KOPT-K1 (cell line): ENCODE measurements around the gene ZDHHC14.
A peak's percentile ranks its signal among the peaks of the same experiment; 100 is the strongest.
"Not testable (repeated sequence)": the region's sequence is repeated elsewhere in the genome, so short reads cannot be mapped to it uniquely, and the experiment has no call there.

Experiments
- H3K27ac ChIP-seq: fragments of 200-600 bp; sonication (generic); 2 replicates; pipeline ENCODE4 v1.5.1; 2016; ENCODE audit warnings: antibody characterized with exemption, mild to moderate bottlenecking, low read depth, low read length; ENCODE audit not compliant: poor library complexity, severe bottlenecking
- H3K36me3 ChIP-seq: fragments of 200-600 bp; sonication (generic); 2 replicates; pipeline ENCODE4 v1.5.1; 2017; ENCODE audit warnings: antibody characterized with exemption, mild to moderate bottlenecking, low read length, moderate library complexity; ENCODE audit not compliant: insufficient read depth
- H3K9me3 ChIP-seq: fragments of 200-600 bp; sonication (generic); 2 replicates; pipeline ENCODE4 v1.5.1; 2017; ENCODE audit warnings: antibody characterized with exemption, low read length, mild to moderate bottlenecking; ENCODE audit not compliant: insufficient read depth, poor library complexity, severe bottlenecking

Gene ZDHHC14

DNA sequence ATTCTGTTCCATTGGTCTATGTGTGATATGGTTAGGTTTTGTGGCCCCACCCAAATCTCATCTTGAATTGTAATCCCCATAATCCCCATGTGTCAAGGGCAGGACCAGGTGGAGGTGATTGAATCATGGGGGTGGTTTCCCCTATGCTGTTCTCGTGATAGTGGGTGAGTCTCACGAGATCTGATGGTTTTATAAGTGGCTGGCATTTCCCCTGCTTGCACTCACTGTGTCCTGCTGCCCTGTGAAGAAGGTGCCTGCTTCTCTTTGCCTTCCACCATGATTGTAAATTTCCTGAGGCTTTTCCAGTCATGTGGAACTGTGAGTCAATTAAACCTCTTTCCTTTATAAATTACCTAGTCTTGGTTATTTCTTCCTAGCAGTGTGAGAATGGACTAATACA, 197.5 kb downstream of the ZDHHC14 start:
- not testable (repeated sequence) for H3K9me3 ChIP-seq, H3K27ac ChIP-seq, H3K36me3 ChIP-seq

DNA sequence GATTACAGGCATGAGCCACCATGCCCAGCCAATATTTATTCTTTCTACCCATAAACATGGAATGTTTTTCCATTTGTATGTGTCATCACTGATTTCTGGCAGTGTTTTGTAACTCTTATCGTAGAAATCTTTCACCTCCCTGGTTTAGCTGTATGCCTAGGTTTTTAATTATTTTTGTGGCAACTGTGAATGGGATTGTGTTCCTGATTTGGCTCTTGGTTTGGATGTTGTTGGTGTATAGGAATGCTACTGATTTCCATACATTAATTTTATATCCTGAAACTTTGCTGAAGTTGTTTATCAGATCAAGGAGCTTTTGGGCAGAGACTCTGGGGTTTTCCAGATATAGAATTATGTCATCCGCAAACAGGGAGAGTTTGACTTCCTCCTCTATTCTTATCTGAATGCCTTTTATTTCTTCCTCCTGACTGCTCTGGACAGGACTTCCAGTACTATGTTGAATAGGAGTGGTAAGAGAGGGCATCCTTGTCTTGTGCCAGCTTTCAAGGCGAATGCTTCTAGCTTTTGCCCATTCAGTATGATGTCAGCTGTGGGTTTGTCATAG, 198.6 kb downstream of the ZDHHC14 start:
- H3K9me3 ChIP-seq = peaks cover 8% of the 10 kb centered on the region
- no peaks in the 10 kb centered on the region for H3K36me3 ChIP-seq
- H3K27ac ChIP-seq = no peak overlapping the region

DNA sequence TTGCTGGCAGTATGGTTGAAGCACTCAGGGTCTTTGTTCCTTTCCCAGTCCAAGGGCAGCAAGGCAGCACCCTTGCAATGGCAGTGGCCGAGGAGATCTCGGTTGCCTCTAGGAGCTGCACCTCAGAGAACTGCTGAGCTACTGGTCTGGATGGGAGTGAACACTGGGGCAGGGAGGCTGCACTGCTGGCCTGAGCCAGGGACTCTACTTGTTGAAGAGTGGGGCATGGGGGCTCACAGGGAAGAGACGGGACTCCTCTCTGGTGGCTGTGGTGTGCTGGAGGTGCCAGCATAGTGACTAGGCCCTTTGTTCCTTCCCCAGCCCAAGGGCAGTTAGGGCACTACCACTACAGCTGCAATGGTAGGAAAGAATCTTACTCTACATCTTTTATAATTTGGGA, 203.0 kb downstream of the ZDHHC14 start:
- Histone ChIP-seq H3K9me3 (peaks cover 8% of the 10 kb centered on the region), H3K27ac (no peak overlapping the region)

DNA sequence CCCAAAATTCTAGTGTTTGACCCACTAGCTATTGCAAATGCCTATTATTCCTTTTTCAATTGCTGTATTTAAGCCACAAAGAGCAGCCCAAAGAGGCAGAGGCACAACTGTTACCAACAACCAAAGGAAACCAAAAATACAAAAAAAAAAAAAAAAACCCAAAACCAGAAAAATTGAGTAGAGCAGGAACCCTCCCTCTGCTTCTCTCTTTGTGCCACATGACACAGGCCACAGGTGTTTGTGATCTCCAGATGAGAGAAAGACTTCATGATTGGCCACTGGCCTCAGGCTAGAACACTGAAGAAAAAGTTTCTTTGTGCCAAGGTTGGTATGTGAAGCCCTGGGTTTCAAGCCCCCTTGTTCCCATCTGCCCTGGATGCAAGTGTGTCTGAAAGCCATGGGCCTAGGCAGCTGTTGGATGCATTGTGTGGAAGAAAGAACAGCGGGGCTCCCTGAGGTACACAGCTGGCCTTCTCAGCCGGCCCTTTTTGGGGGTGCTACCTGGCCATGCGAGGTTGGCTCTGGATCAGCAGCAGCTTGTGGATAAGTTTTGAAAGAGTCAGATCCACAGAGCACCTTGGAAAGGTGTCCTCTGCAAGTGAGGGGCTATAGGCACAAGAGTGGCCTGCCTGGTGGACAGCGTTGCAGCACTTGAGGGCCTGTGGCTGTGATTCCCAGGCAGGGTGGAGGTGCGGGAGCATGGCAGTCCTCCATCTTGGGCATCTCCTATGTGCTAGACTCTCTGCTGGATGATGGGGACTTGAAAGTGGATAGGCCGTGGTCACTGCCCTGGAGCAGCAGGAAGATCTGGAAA, 204.5 kb downstream of the ZDHHC14 start:
- peak overlapping the region; percentile 1 for H3K27ac ChIP-seq
- H3K36me3 ChIP-seq = no peaks in the 10 kb centered on the region
- peaks cover 19% of the 10 kb centered on the region for H3K9me3 ChIP-seq

More for the DNA sequence above, 203.0 kb downstream of the ZDHHC14 start:
- no peaks in the 10 kb centered on the region for H3K36me3 ChIP-seq

DNA sequence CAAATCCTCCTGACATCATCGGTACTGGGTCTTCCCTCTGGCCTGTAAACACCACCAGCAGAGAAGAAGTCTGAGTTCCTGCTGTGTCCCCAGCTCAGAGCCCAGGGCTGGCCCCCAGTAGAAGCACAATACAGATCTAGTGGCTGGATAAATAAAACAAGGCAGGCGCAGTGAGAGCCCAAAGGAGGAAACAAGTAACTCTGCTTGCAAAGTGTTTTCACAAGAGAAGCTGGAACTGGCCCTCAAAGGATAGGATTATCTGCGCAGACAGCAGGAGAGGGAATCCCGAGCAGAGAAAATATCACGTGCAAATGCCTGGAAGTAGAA, 205.1 kb downstream of the ZDHHC14 start:
- peaks cover 25% of the 10 kb centered on the region for H3K9me3 ChIP-seq
- no peaks in the 10 kb centered on the region for H3K36me3 ChIP-seq
- H3K27ac ChIP-seq = no peak overlapping the region

DNA sequence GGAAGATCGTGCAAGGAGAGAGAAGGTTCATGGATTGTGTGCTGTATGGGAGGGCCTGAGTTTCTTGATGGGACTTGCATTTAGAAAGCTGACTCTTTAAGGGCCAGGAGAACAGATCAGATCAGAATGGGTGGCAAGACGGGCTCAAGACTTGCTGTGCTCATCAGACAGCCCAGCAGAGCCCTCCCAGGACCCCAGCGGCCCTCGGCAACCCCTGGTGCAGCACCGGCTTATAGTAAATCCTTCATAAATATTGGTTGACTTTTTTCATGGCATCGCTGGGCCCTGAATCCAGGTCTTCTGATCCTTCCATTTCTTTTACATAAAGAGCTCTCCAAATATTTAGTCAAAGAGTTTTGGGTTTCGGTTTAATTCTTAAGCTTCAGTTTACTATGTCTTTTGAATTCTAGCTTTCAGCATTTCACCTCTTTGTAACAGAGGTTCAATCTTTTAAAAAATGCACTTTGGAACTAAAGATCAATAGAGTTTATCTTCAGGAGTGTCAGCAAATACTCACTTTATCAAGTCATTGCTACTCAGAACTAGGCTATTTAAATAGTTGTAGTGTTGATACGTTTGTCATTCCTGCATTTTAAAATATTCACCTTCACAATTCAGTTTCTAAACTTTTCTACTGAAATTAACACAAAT, 205.6 kb downstream of the ZDHHC14 start:
- no peak overlapping the region for H3K27ac ChIP-seq
- no peaks in the 10 kb centered on the region for H3K36me3 ChIP-seq
- H3K9me3 ChIP-seq = peaks cover 31% of the 10 kb centered on the region

DNA sequence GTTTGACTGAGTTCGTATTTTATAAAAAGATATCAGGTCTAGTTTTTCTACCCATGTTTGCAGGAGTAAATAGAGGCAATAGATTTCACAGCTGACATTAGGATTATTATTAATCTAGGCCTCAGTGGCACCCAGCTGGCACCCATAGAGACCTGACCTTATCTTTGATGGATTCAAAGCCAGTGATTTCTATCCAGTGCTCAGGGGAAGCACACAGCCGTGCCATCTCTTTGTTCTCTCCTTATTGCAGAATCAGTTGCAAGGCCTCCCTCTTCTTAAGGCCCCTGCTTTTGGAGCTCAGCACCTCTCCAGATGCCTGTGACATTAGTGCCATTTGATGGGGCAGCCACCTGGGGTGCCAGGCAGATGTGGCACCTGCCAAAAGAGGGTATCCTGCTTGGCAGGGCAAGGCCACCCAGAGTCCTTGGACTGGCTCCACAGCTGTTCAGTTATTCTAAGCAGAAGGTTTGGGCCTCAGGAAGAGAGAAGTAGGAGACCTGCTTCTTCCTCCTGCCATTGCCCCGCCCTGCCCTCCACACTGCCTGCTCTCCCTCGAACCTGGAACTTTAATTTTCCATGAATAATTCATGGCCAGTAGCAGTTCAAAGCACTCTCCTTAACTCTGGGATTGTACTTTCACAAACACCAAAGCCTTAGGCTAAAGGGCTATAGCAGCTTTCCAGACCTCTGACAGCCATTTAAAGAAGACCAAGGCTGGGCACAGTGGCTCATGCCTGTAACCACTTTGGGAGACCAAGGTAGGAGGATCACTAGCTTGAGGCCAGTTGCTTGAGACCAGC, 206.3 kb downstream of the ZDHHC14 start:
- H3K27ac ChIP-seq = no peak overlapping the region
- peaks cover 30% of the 10 kb centered on the region for H3K9me3 ChIP-seq
- no peaks in the 10 kb centered on the region for H3K36me3 ChIP-seq

DNA sequence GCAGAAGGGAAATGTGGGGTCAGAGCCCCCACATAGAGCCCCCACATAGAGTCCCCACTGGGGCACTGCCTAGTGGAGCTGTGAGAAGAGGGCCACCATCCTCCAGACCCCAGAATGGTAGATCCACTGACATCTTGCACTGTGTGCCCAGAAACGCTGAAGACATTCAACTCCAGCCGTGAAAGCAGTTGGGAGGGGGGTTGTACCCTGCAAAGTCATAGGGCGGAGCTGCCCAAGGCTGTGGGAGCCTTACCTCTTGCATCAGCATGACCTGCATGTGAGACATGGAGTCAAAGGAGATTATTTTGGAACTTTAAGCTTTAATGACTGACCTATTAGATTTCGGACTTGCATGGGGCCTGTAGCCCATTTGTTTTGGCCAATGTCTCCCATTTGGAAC, 209.7 kb downstream of the ZDHHC14 start:
- not testable (repeated sequence) for H3K36me3 ChIP-seq, H3K27ac ChIP-seq
- peaks cover 28% of the 10 kb centered on the region for H3K9me3 ChIP-seq

DNA sequence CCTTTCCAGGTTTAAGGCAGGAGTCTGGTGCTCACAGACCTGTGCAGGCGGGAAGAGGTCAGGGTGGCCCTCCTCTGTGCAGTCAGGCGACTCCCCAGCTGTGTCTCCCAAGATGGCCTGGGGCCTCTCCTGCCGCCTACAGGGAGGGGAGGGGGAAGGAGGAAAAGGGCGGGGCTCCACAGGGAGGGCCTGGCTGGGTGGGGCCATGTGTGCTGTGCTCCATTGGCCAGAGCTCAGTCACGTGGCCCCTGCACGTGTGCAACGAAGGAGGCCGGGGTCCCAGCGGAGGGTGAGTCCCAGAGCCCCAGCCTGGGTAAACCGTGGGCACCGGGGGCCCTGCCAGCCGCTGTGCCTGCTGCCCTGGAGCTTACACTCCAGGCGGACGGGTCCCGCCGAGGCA, 211.6 kb downstream of the ZDHHC14 start:
- peaks cover 28% of the 10 kb centered on the region for H3K9me3 ChIP-seq
- no peak overlapping the region for H3K27ac ChIP-seq
- H3K36me3 ChIP-seq = no peaks in the 10 kb centered on the region

DNA sequence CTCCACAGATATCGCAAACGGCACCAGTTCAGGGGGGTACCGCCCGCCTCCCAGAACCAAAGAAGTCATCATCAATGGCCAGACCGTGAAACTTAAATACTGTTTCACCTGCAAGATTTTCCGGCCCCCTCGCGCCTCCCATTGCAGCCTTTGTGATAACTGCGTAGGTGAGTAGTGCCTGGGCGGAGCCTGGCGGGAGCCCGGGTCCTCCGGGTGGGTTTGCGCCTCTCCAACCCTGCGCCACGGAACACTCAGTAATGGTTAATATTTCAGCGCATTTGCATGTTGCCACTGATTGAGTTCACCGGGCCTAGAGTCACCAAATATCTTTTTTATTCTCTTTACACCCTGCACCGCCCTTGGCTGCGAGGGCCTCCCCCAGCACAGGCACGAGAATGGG, 212.0 kb downstream of the ZDHHC14 start:
- Histone ChIP-seq H3K9me3 (peaks cover 28% of the 10 kb centered on the region), H3K27ac (no peak overlapping the region), H3K36me3 (no peaks in the 10 kb centered on the region)

DNA sequence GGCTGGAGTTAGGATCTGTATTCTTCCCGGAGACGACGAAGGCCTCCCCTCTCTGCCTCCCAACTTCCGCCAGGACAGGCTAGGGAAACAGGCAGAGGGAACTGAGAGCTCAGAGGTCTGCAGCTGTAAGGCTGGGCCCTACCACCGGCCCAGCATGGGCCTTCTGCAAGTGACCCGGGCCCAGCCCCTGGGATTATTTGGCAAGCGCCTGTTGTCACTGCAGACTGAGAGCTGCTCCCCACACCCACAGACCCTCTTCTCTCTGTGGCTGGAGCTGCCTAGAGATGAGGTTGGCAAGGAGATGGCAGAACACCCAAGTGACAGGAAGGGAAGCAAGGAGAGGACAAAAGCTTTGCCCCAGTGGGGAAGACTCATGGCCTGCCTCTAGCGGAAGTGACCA, 212.6 kb downstream of the ZDHHC14 start:
- no peak overlapping the region for H3K27ac ChIP-seq
- H3K36me3 ChIP-seq = no peaks in the 10 kb centered on the region
- H3K9me3 ChIP-seq = peaks cover 28% of the 10 kb centered on the region

DNA sequence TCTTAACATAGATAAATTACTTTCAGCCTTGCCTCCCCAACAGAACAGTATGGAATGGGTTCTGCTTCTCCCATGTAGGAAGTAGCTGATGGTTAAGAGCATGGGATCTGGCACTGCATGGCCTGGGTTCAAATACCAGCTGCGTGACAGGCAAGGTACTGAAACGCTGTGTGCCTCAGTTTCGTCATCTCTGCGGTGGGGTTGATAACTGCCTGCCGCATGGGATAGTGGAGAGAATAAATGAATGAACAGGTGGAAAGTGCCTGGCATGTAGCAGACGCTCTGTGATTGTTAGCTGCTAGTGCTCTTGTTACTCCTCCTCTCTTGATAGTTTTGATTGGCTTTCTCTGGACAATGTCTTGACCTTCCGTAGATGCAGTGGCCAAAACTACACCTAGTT, 213.3 kb downstream of the ZDHHC14 start:
- no peak overlapping the region for H3K27ac ChIP-seq
- no peaks in the 10 kb centered on the region for H3K36me3 ChIP-seq
- peaks cover 25% of the 10 kb centered on the region for H3K9me3 ChIP-seq

DNA sequence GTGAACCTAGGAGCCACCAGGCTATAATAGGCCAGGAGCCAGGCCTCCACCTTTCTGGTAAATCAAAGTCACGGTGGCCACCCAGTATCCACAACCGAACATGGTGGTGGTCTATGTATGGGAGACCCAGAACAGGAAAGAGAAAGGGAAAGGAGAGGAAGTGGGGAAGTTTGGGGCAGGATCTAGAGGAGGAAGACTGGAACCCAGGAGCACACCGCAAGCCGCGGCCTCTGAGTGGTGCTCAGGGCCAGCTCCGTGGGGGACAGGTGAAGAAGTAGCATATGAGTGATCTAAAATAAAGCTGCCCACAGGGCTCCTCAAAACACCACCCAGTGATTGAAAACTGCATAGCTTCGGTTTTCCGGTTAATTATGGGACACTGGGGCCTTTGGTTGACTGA, 214.8 kb downstream of the ZDHHC14 start:
- Histone ChIP-seq H3K27ac (no peak overlapping the region), H3K36me3 (no peaks in the 10 kb centered on the region), H3K9me3 (peaks cover 10% of the 10 kb centered on the region)

DNA sequence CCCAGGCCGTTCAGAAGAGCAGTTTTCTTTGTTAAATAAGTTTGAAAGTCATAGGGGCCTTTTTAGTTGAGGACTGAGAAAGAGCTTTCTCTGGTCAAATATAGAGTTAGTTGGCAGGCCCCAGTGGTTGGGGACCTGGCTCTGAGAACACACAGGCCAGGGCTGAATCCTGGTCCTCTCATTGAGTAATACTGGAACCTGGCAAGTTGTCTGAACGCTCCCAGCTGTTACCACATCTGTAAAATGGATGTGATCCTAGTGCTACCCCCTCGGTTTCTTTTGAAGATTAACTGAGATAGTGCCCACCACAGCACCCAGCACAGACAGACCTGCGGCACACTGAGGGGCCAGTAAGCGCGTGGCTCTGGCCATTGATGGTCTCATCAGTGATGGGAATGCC, 215.5 kb downstream of the ZDHHC14 start:
- peaks cover 3% of the 10 kb centered on the region for H3K9me3 ChIP-seq
- H3K27ac ChIP-seq = no peak overlapping the region
- H3K36me3 ChIP-seq = no peaks in the 10 kb centered on the region

DNA sequence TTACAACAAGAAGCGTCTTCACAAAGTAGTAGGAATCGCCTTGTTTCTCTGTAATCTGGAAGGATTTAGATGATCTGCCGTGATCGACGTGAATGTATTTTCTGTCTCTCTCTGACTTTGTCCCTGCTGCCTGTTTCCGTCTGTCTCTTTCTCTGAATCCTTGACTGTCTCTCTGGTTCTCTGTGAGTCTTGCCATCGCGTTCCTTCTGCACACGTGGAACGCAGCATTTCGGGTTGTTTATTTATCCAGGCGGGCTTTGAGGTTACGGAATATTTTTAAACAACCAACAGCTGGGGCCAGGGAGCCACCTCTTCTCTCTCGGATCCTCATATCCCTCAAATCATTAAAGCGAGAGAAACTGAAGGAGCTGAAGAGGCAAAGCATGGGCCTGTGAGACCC, 215.9 kb downstream of the ZDHHC14 start:
- H3K27ac ChIP-seq = no peak overlapping the region
- H3K9me3 ChIP-seq = no peaks in the 10 kb centered on the region
- no peaks in the 10 kb centered on the region for H3K36me3 ChIP-seq
